GM12873 (cell line): ENCODE data around the gene THAP7.

Experiments used
- CTCF ChIP-seq: IDR thresholded peaks from 2 replicates; pipeline ENCODE4 v1.5.1; 2012; ENCODE audit warnings: low read depth, mild to moderate bottlenecking, moderate library complexity, low read length, control low read depth; ENCODE audit not compliant: insufficient read depth; ENCODE audit errors: missing control alignments

Gene THAP7

GRCh38 chr22:21001601-21002325 lies at the start of gene THAP7:
TSS of gene THAP7 (minus strand) at chr22:21002118. CDS start at chr22:21001911, 207 bp downstream.
- no peak for TF ChIP-seq CTCF

GRCh38 chr22:21051145-21051830 lies 49.4 kb upstream of the THAP7 start:
- TF ChIP-seq CTCF, result no peak

GRCh38 chr22:21047730-21048129 lies 45.8 kb upstream of the THAP7 start:
- no peak for TF ChIP-seq CTCF

GRCh38 chr22:21047035-21047661 lies 45.2 kb upstream of the THAP7 start:
- no peak for TF ChIP-seq CTCF

GRCh38 chr22:21045585-21046294 lies 43.8 kb upstream of the THAP7 start, which contains the start of gene LRRC74B:
TSS of gene LRRC74B (plus strand) at chr22:21045946. CDS start at chr22:21045987, 41 bp downstream.
- TF ChIP-seq CTCF, result no peak

GRCh38 chr22:21044931-21045584 lies 43.1 kb upstream of the THAP7 start:
- TF ChIP-seq CTCF, result no peak
